Muscle layer of colon (tissue), 2 donors: Measurements from ENCODE around the gene RRBP1.

ENCODE experiments used
- H3K27ac ChIP-seq: one replicate; pipeline ENCODE4 v1.7.0; 2013; ENCODE audit warnings: low read depth, mild to moderate bottlenecking, low read length, moderate library complexity
- H3K27me3 ChIP-seq, 2 donors: one replicate each; pipeline ENCODE4 v1.7.0; 2013; ENCODE audit warnings: low read length in 2 of 2, mild to moderate bottlenecking in 2 of 2; ENCODE audit not compliant: insufficient read depth in 2 of 2, control insufficient read depth in 1 of 2
- H3K36me3 ChIP-seq: one replicate; pipeline ENCODE4 v1.7.0; 2013; ENCODE audit warnings: mild to moderate bottlenecking, low read length; ENCODE audit not compliant: insufficient read depth
- H3K4me1 ChIP-seq: one replicate; pipeline ENCODE4 v1.7.0; 2013; ENCODE audit warnings: mild to moderate bottlenecking, low read length; ENCODE audit not compliant: insufficient read depth
- H3K4me3 ChIP-seq, 2 donors: one replicate each; pipeline ENCODE4 v1.7.0; 2013; ENCODE audit warnings: low read length in 2 of 2, low read depth in 1 of 2, mild to moderate bottlenecking in 1 of 2, moderate library complexity in 1 of 2
- H3K9ac ChIP-seq: one replicate; pipeline ENCODE4 v1.7.0; 2013; ENCODE audit warnings: low read length
- H3K9me3 ChIP-seq: one replicate; pipeline ENCODE4 v1.7.0; 2013; ENCODE audit warnings: mild to moderate bottlenecking, low read length
- donor health status: abdominal sarcoma.
- donor health status: Adenocarcinoma of cecum.

RRBP1 gene

DNA sequence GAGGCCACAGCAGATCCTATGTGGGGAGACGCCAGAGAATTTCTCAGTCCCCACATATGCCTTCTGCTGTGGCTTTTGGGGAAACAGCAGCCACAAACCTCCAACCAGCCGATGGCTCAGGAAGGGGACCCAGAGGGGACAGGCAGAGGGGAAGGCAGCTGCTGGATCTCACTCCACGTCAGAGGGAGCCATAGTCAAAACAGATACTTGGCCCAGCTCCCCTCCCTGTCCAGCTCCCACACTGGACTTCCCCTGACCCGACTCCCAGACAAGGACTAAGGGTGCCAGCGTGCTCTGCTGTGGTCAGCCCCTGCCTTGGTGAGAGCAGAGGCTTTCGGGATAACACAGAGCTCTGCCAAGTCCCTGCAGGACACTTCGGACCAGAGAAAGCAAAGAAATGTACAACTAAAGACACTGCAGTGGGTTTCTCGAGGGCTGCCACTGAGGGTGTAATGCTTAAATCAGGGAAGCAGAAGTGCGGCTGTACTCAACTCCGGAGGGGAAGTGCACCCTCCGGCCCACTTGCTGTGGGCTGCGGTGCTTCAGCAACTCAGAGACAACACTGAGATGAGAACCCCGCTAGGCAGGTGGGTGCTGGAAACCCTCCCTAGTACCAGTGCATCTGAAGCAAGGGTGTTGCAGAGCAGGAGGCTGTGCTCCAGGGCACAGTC is 47.2 kb downstream of the RRBP1 start:
- no peak overlapping the region for H3K9ac ChIP-seq
- peaks cover 46% of the 10 kb centered on the region for H3K4me1 ChIP-seq

DNA sequence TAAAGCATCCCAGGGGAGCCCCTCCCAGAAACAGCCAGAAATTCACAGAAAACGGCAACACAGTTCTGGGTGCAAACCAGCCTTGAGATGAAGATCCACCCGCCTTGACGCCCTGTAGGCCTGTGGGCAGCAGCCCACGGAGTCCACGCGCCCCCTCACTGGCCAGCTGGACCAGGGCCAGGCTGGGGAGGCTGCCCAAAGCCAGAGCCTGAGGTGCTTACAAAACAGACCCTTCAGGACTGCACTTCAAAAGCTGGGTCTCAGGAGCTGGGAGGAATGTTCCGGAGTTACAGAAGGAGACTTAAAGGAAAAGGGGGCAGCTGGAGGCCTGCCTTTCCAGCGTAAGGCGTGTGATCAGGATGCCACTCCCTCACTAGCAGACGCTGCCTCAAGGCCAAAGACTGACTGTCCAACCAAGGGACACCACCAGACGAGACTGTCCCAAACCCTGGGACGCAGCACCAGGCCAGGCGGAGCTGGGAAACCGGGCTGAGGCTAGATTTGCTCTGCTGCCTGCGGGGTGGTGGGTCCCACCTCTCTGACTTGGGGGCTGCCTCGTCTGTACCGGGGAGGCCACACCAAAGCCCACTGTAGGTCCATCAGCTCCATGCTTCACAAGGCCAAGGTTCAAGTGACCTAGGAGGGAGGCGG is 48.1 kb downstream of the RRBP1 start:
- H3K9me3 ChIP-seq: no peaks in the 10 kb centered on the region
- H3K27me3 ChIP-seq: no peaks in the 10 kb centered on the region
- peaks cover 67% of the 10 kb centered on the region for H3K36me3 ChIP-seq
- no peak overlapping the region for H3K27ac ChIP-seq
- no peak overlapping the region for H3K4me3 ChIP-seq
- H3K9ac ChIP-seq: no peak overlapping the region
- H3K4me1 ChIP-seq: peaks cover 43% of the 10 kb centered on the region

More for the DNA sequence above, 47.2 kb downstream of the RRBP1 start:
- H3K4me3 ChIP-seq: no peak overlapping the region
- H3K27ac ChIP-seq: no peak overlapping the region
- H3K27me3 ChIP-seq: no peaks in the 10 kb centered on the region
- peaks cover 69% of the 10 kb centered on the region for H3K36me3 ChIP-seq
- no peaks in the 10 kb centered on the region for H3K9me3 ChIP-seq

DNA sequence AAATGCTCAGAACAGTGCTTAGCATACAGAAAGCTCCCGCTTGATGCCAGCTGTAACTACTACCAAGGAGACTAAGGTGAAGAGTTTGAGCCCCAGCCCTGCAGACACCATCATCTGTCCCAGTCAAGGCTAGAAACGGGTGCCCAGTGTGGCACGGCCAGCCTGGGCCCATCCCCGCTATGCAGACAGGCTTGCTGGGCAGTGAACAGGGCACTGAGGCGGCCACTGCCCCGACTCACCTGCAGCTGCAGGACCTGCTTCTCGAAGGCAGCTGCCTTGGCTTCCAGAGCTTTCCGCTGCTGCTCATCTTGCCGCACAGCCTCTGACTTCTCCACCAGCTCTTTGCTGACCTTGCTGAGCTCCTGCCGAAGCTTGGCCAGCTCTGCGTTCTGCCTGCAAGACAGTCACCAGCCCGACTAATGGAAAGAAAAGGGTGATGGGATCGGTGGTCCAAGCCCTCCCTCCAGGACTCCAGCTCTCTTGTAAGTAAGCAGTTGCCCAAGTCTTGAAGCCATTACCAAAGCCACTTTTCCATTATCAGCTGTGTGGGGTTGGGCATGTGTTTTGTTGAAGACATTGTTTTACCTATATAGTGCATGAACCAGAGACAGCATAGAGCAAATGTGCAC is 48.7 kb downstream of the RRBP1 start:
- Histone ChIP-seq H3K27me3 (no peaks in the 10 kb centered on the region), H3K36me3 (peaks cover 70% of the 10 kb centered on the region), H3K27ac (no peak overlapping the region), H3K4me1 (peaks cover 37% of the 10 kb centered on the region), H3K4me3 (no peak overlapping the region), H3K9ac (no peak overlapping the region), H3K9me3 (no peaks in the 10 kb centered on the region)

DNA sequence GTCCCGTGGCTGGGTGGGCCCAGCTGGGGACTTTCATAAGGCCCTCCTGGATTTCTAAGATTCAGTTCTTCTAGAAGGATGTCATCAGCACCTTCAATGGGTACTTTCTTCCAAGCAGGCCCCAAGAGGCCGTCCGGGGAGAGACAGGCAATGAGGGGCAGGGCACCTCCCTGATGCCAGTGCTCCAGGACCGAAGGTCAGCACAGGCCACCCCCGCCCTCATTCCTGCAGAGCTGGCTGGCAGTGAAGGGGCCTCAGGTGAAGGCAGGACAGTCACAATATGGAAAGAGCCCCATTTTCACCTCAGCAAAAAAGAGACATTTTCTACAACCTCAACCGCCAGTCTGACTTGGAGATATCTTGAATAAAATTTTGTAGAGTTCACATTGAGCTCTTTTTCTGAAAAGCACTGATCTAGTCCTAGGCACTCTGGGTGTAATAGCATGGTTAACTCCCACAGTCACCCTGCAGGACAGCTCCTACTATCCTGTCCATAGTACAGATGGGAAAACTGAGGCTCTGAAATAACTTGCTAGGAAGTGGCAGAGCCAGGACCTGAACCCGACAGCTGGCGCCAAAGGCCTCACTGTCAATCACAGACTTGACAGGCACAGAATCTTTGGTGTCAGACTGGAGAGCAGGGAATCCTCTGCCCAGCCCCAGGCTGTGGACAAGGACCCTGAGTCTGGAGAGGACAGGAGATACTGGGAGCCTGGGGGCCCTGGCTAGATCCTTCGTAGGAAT is 50.3 kb downstream of the RRBP1 start:
- H3K9me3 ChIP-seq: no peaks in the 10 kb centered on the region
- H3K4me3 ChIP-seq: no peak overlapping the region
- H3K27me3 ChIP-seq: no peaks in the 10 kb centered on the region
- peaks cover 29% of the 10 kb centered on the region for H3K4me1 ChIP-seq
- H3K36me3 ChIP-seq: peaks cover 83% of the 10 kb centered on the region
- H3K27ac ChIP-seq: no peak overlapping the region
- H3K9ac ChIP-seq: no peak overlapping the region

DNA sequence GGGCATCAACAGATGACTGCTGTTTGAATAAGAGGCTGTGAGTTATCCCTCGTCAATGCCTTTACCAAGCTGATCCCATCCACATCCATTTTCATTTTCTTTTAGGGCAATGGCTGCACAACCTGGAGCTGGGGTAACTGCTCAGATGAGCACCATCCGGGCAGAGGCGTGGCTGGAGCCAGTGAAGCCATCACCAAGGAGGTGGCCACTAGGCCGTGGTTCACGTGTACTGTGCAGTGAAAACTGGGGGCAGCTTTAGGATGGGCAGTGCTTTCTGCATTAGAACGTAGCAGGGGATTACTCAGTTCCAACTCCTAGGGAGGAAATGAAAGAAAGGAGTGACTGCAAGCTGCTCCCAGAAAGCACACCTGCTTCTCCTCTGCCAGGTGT is 51.2 kb downstream of the RRBP1 start:
- H3K4me1 ChIP-seq: peaks cover 20% of the 10 kb centered on the region
- no peak overlapping the region for H3K9ac ChIP-seq
- H3K36me3 ChIP-seq: peaks cover 84% of the 10 kb centered on the region
- H3K9me3 ChIP-seq: no peaks in the 10 kb centered on the region
- no peak overlapping the region for H3K27ac ChIP-seq
- H3K4me3 ChIP-seq: no peak overlapping the region
- no peaks in the 10 kb centered on the region for H3K27me3 ChIP-seq

DNA sequence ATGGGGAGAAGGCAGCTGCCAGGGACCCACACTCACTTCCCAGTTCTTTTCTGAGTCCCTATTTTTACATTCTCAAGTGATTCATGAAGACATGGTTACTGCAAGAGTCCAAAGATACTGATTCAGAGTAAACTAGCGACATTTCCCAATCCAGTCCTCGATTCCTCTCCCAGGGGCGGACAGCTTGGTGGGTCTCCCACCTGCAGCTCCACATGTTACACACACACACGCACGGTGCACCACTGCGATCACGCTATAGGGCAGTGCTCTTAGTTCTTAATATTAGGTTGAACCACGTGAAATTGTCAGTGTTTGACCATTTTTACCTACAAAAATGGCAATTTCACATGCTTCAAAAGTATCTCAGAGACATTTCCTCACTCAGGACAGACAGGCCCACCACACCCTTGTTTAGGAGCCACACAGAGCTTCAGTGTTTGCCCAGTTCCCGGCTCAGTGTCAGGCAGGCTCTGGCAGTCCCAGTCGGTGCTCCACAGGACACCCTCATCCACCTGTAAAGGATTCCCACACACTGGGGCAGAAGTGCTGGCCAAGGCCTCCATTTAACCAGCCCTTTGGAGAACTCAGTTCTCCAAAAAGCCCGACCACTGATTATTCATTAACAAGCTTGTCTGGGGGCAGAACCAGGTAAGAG is 51.8 kb downstream of the RRBP1 start:
- Histone ChIP-seq H3K27me3 (no peaks in the 10 kb centered on the region), H3K36me3 (peaks cover 84% of the 10 kb centered on the region), H3K9me3 (no peaks in the 10 kb centered on the region), H3K27ac (no peak overlapping the region), H3K4me3 (no peak overlapping the region), H3K9ac (no peak overlapping the region), H3K4me1 (peaks cover 16% of the 10 kb centered on the region)

DNA sequence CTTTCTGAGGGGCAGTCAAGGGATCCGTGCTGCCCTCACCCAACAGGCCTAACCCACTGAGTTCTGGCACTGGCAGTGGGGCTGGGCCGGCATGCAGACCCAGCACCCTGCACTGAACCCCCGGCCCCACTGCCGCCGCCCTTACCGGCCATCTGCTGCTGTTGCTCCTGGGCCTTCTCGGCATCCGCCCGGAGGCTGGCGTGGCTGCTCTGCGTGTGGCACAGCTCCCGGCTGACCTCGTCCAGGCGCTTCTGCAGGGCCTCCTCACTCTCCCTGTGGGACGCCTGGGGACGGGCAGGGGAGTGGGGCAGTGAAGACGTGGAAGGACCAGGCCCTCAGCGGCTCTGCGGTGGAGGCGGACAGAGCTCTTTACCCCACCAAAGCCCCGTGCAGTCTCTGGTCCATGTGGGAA is 52.4 kb downstream of the RRBP1 start:
- Histone ChIP-seq H3K9me3 (no peaks in the 10 kb centered on the region), H3K27me3 (no peaks in the 10 kb centered on the region), H3K4me1 (peaks cover 14% of the 10 kb centered on the region), H3K9ac (no peak overlapping the region), H3K4me3 (no peak overlapping the region), H3K27ac (no peak overlapping the region), H3K36me3 (peaks cover 86% of the 10 kb centered on the region)

DNA sequence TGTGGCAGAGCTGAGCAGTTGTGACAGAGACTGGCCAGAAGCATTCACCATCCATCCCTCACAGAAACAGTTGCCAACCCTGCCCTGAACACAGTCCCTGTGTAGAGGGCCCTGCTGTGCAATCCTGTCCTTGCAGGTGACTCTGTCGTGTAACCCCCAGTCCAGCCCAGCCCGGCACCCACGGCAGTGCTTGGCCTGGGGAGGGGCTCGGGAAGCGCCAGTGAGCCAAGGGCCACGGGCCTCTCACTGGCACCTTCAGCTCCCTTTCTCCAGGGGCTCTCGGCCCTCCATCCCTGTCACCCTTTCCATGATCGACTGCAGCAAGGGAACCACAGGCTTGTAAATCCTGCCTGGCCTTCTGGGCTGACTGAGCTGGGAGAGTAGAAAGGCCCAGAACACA is 53.0 kb downstream of the RRBP1 start:
- H3K4me1 ChIP-seq: peaks cover 8% of the 10 kb centered on the region
- peaks cover 86% of the 10 kb centered on the region for H3K36me3 ChIP-seq
- H3K9ac ChIP-seq: no peak overlapping the region
- no peak overlapping the region for H3K4me3 ChIP-seq
- no peak overlapping the region for H3K27ac ChIP-seq
- H3K27me3 ChIP-seq: no peaks in the 10 kb centered on the region
- H3K9me3 ChIP-seq: no peaks in the 10 kb centered on the region

DNA sequence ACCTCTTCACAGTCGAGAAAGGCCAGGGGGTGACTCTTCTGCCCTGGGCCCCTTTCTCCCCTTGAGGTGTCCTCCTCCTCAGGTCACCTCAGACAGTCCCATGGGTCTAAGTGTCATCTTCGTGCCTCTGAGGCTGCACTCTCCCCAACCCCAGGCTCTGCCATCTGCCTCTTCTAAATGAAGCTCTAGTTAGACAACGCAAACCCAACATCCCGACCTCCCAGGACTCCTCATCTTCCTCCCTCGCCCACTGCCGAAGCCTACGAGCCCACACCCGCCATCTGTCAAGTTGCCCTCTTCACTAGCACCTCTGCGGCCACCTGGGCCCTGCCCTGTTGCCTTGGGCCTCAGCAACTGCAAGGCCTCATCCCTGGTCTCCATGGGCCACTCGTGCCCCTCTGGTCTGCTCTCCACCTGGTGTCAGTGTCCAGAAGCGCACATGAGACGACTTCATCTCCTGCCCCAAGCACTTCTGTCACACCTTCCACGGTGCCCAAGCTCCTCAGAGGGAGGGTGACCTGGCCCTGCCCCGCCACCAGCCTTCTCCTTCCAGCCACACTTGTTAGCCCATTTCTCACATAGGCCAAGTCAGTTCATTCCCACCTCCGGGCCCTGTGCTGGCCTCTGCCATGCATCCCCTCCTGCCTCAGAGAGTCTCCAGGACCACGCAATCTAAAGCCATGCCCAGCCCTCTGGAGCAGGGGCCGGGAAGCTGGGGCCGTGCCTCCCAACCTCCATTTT is 53.8 kb downstream of the RRBP1 start:
- peaks cover 81% of the 10 kb centered on the region for H3K36me3 ChIP-seq
- H3K27me3 ChIP-seq: no peaks in the 10 kb centered on the region
- no peak overlapping the region for H3K27ac ChIP-seq
- no peak overlapping the region for H3K4me3 ChIP-seq
- H3K9ac ChIP-seq: no peak overlapping the region
- H3K9me3 ChIP-seq: no peaks in the 10 kb centered on the region
- H3K4me1 ChIP-seq: peaks cover 4% of the 10 kb centered on the region

DNA sequence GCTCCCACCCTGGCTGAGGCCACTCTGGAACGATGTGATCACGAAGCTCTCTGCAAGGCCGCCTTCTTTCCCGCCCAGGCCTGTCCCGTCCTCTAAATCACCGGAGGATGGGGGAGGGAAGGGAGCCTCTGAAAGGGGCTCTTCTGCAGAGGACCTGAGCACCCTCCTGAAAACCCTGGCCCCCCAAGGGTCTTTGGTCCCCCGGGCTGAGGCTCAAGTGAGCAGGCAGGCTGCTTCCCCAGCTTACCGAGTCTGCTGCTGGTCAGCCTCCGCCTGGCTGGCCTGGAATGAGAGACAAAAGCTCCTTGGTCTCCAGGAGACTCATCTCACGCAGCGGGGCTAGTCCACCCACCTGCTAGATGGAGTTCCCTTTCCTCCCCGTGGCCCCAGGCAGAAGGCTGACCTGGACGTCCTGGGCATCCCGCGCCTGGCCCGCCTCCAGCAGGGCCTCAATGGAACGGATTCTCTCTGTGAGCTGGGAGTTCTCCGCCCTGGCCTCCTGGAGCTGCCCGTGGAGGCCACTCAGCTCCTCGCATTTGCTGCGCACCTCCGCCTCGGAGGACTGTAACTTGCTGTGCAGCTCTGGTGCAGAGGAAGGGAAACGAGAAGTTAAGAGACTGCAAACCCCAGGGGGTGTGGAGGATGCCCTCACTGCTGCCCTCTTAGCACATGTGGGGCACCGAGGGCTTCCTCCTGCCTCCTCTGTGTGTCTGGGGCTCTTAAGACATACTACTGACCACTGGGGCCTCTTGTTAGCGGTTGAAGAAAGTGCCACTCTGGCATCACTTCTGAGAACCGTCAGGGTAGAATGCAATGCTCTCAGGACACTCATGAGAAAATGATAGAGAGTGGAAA is 54.7 kb downstream of the RRBP1 start:
- H3K36me3 ChIP-seq: peaks cover 78% of the 10 kb centered on the region
- H3K27ac ChIP-seq: no peak overlapping the region
- no peaks in the 10 kb centered on the region for H3K9me3 ChIP-seq
- H3K27me3 ChIP-seq: no peaks in the 10 kb centered on the region
- peaks cover 4% of the 10 kb centered on the region for H3K4me1 ChIP-seq
- no peak overlapping the region for H3K9ac ChIP-seq
- no peak overlapping the region for H3K4me3 ChIP-seq
